Stimulated activated CD4-positive, alpha-beta T cell treated with anti-CD3 and anti-CD28 coated beads, Interleukin-15, amount 100 ng/mL, for 48 hours (primary cell): ENCODE data around the gene GTF3C4.

Source experiments
- DNase-seq, 2 donors: peaks; one replicate each; pipeline ENCODE4 v3.0.0-alpha.2; 2020; ENCODE audit warnings: low read depth in 2 of 2

Gene GTF3C4

DNA sequence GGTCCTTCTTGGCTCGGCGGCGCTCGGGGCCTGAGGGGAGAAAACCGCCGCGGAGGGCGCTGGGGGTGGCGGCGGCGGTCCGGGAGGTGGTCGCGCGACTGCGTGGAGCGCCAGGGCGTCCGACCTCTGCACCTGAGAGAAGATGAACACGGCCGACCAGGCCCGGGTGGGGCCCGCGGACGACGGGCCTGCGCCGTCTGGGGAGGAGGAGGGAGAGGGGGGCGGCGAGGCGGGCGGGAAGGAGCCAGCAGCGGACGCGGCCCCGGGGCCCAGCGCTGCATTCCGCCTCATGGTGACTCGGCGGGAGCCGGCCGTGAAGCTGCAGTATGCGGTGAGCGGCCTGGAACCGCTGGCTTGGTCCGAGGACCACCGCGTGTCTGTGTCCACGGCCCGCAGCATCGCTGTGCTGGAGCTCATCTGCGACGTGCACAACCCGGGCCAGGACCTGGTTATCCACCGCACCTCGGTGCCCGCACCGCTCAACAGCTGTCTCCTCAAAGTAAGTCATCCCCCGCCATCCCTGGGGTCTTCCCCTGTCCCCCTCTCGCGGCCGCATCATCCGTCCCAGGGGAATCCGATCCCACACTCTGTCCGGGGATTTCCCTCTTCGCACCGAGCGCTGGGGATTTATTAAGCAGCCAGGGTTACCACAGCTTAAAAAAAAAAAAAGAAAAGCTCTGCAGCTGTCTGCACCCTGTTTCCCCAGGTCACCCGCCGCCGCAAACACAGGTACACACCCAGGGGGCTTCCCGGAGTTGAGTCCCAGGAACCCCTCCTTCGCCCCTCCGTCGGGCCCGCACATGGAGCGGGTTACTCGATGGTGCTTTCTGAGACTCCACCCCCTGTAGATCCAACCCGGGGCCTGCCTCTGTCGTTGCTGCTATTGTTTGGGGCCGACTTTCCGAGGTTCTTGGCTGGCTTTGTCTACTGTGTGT, at the start of gene GTF3C4:
GTF3C4 (plus strand) TSS at position 8 of the 935 bp plus-strand sequence; CDS start at position 143, 135 bp downstream.
- DNase-seq: peak; percentile 21 to 30

DNA sequence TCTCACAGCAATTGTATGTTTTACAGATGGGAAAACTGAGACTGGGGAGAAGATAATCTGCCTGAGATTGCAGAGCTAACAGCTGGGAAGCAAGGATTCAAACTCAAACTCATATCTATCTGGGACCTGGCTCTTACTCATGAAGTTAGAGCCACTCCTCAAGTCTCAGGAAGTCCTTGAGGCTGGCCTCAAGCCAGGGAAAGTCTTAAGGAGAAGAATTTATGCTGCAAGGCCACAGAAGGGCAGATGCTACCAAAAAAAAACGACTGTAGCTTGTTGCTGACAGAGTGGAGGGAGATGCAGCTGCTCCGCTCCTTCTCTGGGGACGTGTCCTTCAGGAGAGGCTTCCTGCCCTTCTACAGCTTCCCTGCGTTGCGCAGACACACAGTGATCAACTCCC, 48.1 kb upstream of the GTF3C4 start:
- DNase-seq: no peak

GRCh38 chr9:132626285-132626684, 44.0 kb upstream of the GTF3C4 start:
- no peak for DNase-seq

- DNase-seq: no peak
Measured at GRCh38 chr9:132627106-132627505, 43.2 kb upstream of the GTF3C4 start.

DNA sequence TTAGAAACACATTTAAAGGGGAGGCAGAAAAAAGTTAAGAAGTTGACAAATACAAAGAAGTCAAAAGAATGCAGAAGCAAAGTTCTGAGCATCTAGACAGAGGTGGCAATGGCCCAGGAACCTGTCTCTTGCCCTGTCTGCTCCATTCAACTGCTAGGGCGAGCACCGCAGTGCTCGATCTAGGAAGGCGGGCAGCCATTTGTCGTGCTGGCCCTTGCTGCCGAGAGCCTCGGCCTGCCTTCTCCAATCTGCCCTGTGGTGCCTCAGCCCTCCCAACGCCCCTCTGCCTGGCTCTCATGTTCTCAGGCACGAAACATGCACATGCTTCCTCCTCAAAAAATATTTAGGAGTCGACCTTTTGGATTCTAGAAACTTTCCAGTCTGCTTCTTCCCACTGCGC, 42.7 kb upstream of the GTF3C4 start:
- no peak for DNase-seq

DNA sequence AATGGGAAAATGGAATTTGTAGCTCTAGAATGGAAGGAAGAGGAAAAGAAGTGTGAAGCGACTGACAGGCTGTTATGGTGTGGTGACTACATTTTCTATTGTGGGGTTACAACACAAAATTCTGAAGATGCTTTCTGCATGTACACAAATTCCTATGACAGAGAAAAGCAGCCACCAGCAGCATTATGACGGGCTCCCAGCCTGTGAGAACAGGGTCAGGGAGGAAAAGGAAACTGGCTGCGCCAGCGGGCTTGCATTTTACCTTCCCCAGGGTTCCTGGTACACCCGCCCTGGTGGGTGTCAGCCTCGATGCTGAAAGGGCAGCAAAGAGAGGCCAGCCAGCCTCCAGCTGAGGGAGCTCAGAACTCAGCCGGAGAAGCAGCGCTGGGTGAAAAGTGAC, 41.5 kb upstream of the GTF3C4 start:
- no peak for DNase-seq

DNA sequence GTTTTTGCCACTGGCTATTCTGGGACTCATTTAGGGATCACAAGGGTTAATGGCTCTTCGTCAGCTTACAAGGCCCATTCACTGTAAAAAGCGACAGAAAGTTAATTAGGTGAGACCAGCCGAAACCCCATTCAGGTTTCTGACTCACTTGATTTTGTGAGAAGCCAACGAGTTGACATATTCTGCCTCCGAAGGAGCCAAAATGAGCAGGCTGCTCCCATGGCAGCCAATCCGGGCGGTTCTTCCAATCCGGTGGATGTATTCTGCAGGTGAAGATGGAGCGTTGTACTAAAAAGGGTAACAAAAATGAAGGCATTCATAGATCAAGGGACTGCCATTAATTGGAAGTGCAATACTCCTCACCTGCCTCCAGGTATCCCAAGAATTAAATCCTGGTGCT, 40.1 kb upstream of the GTF3C4 start:
- no peak for DNase-seq

DNA sequence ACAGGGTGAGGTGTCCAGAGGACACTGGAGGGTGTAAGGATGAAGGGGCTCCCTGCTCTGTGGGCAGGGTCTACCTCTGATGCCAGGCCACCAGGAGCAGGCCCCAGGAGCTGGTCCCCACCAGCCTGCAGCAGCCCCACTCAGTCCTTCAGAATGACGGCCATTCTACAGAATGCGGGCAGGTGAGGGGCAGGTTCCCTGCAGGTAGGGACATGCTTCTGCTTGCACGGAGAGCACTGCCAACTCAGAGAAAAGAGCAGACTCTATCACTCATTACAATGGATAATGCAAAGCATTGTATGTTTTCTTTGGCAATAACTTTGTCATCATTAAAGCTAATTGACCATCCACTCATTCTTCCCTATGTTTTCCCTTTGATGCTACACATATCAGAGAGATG, 39.5 kb upstream of the GTF3C4 start:
- DNase-seq: no peak

GRCh38 chr9:132631280-132631679, 39.0 kb upstream of the GTF3C4 start:
- no peak for DNase-seq

DNA sequence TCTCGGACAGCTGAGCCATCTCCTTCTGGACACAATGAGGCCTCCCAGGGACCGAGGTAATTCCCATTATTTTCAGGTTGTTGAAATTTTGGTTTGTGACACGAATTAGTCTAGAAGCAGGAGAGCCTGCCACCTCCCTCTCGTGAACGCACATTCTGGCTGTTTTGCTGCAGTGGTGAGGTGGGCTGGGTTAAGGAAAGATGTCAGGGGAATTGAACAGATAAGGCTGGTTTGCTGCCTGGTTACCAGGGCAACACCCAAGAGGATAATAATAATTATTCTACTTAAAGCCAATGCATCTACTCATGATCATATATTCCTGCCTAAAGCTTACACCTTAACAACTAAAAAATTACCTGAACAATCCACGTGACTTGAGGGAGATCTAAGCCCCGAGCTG, 38.6 kb upstream of the GTF3C4 start:
- no peak for DNase-seq

- no peak for DNase-seq
Measured at GRCh38 chr9:132632413-132633129, 37.7 kb upstream of the GTF3C4 start.

DNA sequence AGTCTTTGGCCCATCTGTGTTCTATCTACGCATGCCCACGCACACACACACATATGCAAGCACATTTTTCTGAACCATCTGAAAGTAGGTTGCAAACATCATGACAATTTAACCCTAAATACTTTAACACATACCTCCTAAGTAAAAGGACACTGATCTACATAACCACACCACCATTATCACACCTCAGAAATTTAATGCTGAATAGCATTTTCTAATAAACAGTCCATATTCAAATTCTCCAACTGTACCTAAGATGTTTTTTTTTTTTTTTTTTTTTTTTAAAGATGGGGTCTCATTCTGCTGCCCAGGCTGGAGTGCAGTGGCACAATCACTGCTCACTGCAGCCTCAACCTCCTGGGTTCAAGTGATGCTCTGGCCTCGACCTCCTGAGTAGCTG, 35.9 kb upstream of the GTF3C4 start:
- DNase-seq: no peak

GRCh38 chr9:132637351-132637750, 32.9 kb upstream of the GTF3C4 start:
- no peak for DNase-seq

- DNase-seq: no peak
Measured at GRCh38 chr9:132637801-132638200, 32.5 kb upstream of the GTF3C4 start.

DNA sequence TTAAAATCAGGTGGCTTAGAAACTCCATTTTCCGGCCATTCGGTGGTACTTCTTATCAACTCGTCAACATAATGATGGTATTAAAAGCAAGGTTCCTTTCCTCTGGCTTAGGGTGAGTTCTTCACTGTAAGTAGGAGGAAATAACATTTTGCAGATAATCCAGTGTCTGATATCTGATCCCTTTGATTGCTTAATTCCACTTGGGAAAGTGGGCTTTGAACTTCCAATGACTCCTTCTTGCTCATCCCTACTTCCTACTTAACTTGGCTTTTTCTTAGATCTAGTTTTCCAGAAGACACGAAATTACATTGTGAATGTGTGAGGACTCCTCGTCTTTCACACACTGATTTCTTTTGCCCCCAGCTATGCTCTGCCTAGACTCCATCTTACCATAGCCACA, 32.0 kb upstream of the GTF3C4 start:
- no peak for DNase-seq

DNA sequence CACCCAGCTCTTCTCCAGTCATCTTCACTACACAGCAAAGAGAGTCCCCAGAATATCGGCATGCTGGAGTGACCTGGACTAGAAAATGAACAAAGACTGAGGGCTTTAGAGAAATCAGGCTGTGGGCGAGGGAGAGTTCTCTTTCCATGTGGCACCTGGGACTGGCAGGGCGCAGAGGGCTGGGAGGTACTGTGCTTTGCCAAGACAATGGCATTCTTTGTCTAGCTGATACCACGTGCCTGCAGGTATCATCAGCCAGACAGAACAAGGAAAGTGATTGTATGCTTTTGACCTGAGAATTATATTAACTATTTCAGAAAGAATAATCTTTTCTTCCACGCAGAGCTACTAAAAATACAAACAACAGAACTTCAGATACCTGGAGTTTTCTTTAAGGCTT, 30.9 kb upstream of the GTF3C4 start:
- DNase-seq: no peak

DNA sequence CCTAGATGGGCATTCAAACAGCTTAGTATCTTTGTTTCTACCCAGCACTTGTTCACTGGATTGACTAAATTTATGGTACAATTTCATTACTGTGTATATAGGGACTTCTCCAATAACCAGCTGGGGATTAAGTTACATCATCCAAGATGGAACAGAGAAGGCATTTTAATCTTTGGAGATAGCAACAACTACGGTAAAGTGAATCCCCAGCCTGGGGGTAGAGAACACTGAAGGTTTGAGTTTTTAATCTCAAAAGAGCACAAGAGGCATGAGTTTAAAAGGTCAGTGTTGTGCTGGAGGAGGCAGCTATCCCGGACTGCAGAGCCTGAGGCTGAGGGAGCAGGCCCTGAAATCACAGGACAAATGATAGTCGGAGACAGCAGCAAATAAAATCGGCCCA, 29.0 kb upstream of the GTF3C4 start:
- DNase-seq: no peak

DNA sequence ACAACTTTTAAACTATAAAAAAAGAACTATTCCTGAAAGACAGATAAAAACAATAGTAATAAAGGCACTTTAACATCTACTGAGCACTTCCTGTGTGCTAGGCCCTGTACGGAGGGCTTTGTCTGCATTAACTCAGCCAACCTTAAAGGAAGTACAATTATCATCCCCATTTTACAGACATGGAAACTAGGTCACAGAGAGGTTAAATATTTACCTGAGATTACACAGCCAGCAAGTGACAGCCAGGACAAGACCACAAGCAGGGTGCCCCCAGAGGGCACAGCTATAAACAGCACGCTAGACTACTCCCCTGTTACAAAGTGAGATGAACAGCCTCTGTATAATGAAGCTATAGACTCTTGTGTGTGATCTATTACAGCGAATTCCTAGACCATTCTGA, 26.0 kb upstream of the GTF3C4 start:
- no peak for DNase-seq

DNA sequence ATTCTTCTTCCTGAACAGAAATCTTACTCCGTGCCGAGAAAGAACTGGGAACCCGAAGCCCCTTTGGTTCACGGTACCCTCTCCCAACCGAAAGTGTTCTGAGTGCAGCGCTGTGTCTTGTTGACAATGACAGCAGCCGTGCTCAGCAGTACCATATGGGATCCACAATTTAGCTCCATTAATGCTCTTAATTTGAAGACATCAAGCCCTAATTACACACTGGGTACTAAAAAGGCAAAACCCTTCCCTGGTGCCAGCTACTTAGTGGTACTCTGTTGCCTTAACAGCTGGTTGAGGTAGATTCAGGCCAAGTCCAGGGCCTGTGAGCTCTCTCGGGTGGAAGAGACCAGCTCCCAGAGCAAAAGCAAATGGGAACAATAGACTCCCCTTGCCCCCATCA, 25.0 kb upstream of the GTF3C4 start:
- DNase-seq: no peak

- DNase-seq: no peak
Measured at GRCh38 chr9:132645711-132646110, 24.6 kb upstream of the GTF3C4 start.

- DNase-seq: no peak
Measured at GRCh38 chr9:132646726-132647125, 23.5 kb upstream of the GTF3C4 start.

GRCh38 chr9:132647355-132647754, 22.9 kb upstream of the GTF3C4 start:
- DNase-seq: no peak

DNA sequence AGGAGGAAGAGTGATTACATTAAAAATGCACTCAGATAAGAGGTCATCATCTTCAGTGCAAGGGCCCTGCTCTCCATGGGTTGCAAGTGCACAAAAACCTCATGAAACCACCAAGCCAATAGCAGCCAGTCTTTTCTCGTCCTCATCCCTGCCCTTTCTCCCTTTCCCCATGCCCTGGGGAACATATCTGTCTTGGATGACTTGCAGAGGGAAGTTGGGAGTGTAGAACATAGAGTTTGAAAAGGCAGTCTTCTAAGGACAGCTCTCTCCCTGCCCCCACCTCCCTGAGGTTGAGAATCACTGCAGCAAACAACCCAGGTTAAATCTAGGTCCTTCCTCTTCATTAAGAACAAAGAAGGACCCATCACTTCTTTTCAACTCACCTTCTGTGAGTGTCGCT, 22.5 kb upstream of the GTF3C4 start:
- DNase-seq: no peak
